GM23338 (cell line): ENCODE results near the gene CDC45. TPM values are rescaled to one million over a fixed set of nuclear protein-coding genes. Genes with fewer than 3 reads are reported as not detected.

Source experiments
- ATAC-seq: fragments of 200-7000 bp; cut with Tn5 transposase; 3 replicates; pipeline ENCODE4 v1.9.1; 2020
- DNase-seq: peaks from one replicate; pipeline ENCODE4 v3.0.0-alpha.2; 2015; ENCODE audit warnings: low spot score
- H2AFZ ChIP-seq: fragments of 200-600 bp; sonication (generic); 2 replicates; pipeline ENCODE4 v1.8.0; 2016; ENCODE audit warnings: antibody characterized with exemption, mild to moderate bottlenecking, moderate library complexity
- H3F3A ChIP-seq: fragments of 200-600 bp; sonication (generic); replicated peaks from 2 replicates; pipeline ENCODE4 v1.8.0; 2017; ENCODE audit warnings: antibody characterized with exemption, mixed run types, low read depth
- H3K27ac ChIP-seq: fragments of 200-600 bp; sonication (generic); 2 replicates; pipeline ENCODE4 v1.6.1; 2016; ENCODE audit warnings: low read depth
- H3K27me3 ChIP-seq: fragments of 200-600 bp; sonication (generic); 2 replicates; pipeline ENCODE4 v1.8.0; 2016; ENCODE audit warnings: mild to moderate bottlenecking, mixed run types, moderate library complexity; ENCODE audit not compliant: insufficient read depth
- H3K36me3 ChIP-seq: fragments of 200-600 bp; sonication (generic); 2 replicates; pipeline ENCODE4 v1.8.0; 2016; ENCODE audit warnings: mild to moderate bottlenecking; ENCODE audit not compliant: insufficient read depth
- H3K4me1 ChIP-seq: fragments of 200-600 bp; sonication (generic); 2 replicates; pipeline ENCODE4 v1.8.0; 2016; ENCODE audit warnings: mild to moderate bottlenecking, moderate library complexity; ENCODE audit not compliant: insufficient read depth
- H3K4me2 ChIP-seq: fragments of 200-600 bp; sonication (generic); 2 replicates; pipeline ENCODE4 v1.7.1; 2017; ENCODE audit warnings: mixed run types
- H3K4me3 ChIP-seq: fragments of 200-600 bp; sonication (generic); 2 replicates; pipeline ENCODE4 v1.6.1; 2016; ENCODE audit warnings: mixed run types
- H3K79me2 ChIP-seq: fragments of 200-600 bp; sonication (generic); replicated peaks from 2 replicates; pipeline ENCODE4 v1.8.0; 2017; ENCODE audit warnings: mild to moderate bottlenecking; ENCODE audit not compliant: insufficient read depth
- H3K9me2 ChIP-seq: fragments of 200-600 bp; sonication (generic); 2 replicates; pipeline ENCODE4 v1.8.0; 2017; ENCODE audit not compliant: insufficient read depth
- H4K20me1 ChIP-seq: fragments of 200-600 bp; sonication (generic); replicated peaks from 2 replicates; pipeline ENCODE4 v1.8.0; 2017; ENCODE audit warnings: mild to moderate bottlenecking; ENCODE audit not compliant: insufficient read depth
- H3K27ac Mint-ChIP-seq: 2 replicates; pipeline ENCODE4 v1.8.0; 2020; ENCODE audit warnings: inconsistent platforms, mild to moderate bottlenecking, moderate library complexity, mixed read lengths
- H3K27me3 Mint-ChIP-seq: 3 replicates; pipeline ENCODE4 v1.8.0; 2022; ENCODE audit warnings: low read depth, mild to moderate bottlenecking, moderate library complexity, mixed read lengths, inconsistent platforms; ENCODE audit not compliant: insufficient read depth, poor library complexity
- H3K36me3 Mint-ChIP-seq: 3 replicates; pipeline ENCODE4 v1.8.0; 2021; ENCODE audit warnings: low read depth, mild to moderate bottlenecking, inconsistent platforms, moderate library complexity, mixed read lengths
- H3K4me1 Mint-ChIP-seq: 3 replicates; pipeline ENCODE4 v1.8.0; 2020; ENCODE audit warnings: mild to moderate bottlenecking, inconsistent platforms, mixed read lengths
- H3K4me3 Mint-ChIP-seq: 3 replicates; pipeline ENCODE4 v1.8.0; 2021; ENCODE audit warnings: moderate library complexity, mild to moderate bottlenecking, inconsistent platforms, mixed read lengths
- H3K9me3 Mint-ChIP-seq: 3 replicates; pipeline ENCODE4 v1.8.0; 2020; ENCODE audit warnings: moderate library complexity, mild to moderate bottlenecking, inconsistent platforms, mixed read lengths
- CREB1 ChIP-seq: fragments of 250-450 bp; sonication (Bioruptor Pico); IDR thresholded peaks from 2 replicates; pipeline ENCODE4 v1.5.0; 2020; ENCODE audit warnings: low read depth, mild to moderate bottlenecking, moderate library complexity
- CTCF ChIP-seq, 2 experiments: fragments of 200-600 bp in 1 of 2; sonication (generic) in 1 of 2; conservative IDR thresholded peaks; 2 replicates each; pipeline versions ENCODE4 v1.5.1 to v1.6.1; 2016 to 2017; ENCODE audit warnings: antibody characterized with exemption in 2 of 2, low read depth in 2 of 2, mild to moderate bottlenecking in 2 of 2, moderate library complexity in 1 of 2
- ETS1 ChIP-seq: IDR thresholded peaks from 2 replicates; pipeline ENCODE4 v1.6.1; 2016; ENCODE audit warnings: antibody characterized with exemption
- JUNB ChIP-seq: IDR thresholded peaks from one replicate; pipeline ENCODE4 v1.6.1; 2016; ENCODE audit warnings: antibody characterized with exemption; ENCODE audit not compliant: unreplicated experiment
- NANOG ChIP-seq: IDR thresholded peaks from 2 replicates; pipeline ENCODE4 v1.6.1; 2016; ENCODE audit warnings: antibody characterized with exemption, borderline replicate concordance
- STAT1 ChIP-seq: IDR thresholded peaks from one replicate; pipeline ENCODE4 v1.6.1; 2016; ENCODE audit warnings: antibody characterized with exemption; ENCODE audit not compliant: unreplicated experiment
- ZNF114 ChIP-seq: fragments of 250-450 bp; sonication (Bioruptor Pico); IDR thresholded peaks from 2 replicates; pipeline ENCODE4 v1.5.0; 2020; ENCODE audit warnings: mild to moderate bottlenecking, moderate library complexity
- ZNF331 ChIP-seq: fragments of 250-450 bp; sonication (Bioruptor Pico); IDR thresholded peaks from 2 replicates; pipeline ENCODE4 v1.5.0; 2020; ENCODE audit warnings: low read depth, mild to moderate bottlenecking, moderate library complexity
- polyA plus RNA-seq: library from polyadenylated mRNA; unstranded; fragments of >200 nt; fragmentation: Nextera tagmentation; extraction: Ambion mirVana; gene quantifications from 2 replicates; pipeline ENCODE4 v1.2.1, GENCODE V29; 2016
- total RNA-seq: library from RNA; depleted of rRNA; stranded (reverse); fragments of >200 nt; shearing (Covaris generic); gene quantifications from 2 replicates; pipeline ENCODE4 v1.2.3, GENCODE V29; 2014

The CDC45 gene
- total and polyA plus RNA-seq, 2 experiments from 2014 or later = 29.0 to 30.3 TPM

GRCh38 chr22:19525666-19526065 lies 45.9 kb downstream of the CDC45 start (continued):
- TF ChIP-seq ZNF114 (CRISPR knock-in tag) (no peak), CTCF (conservative IDR thresholded peaks at IDR 0.05; ENCODE audit: low read depth in 2 of 2) (no peak), ETS1 (no peak), NANOG (no peak)

- Histone ChIP-seq H4K20me1 (no peaks in the 10 kb centered on the region), H3K4me2 (no peak overlapping the region), H3K4me1 (peaks cover 8% of the 10 kb centered on the region; the same call in 1 of the 2 replicates), H3K27me3 (peaks cover 42% of the 10 kb centered on the region), H3K36me3 (no peaks in the 10 kb centered on the region), H3K9me2 (no peaks in the 10 kb centered on the region), H2AFZ (no peak overlapping the region), H3F3A (peaks cover 11% of the 10 kb centered on the region; the same call in 1 of the 2 replicates), H3K79me2 (no peaks in the 10 kb centered on the region), H3K4me3 (no peak overlapping the region), H3K27ac (no peak overlapping the region)
- no peak for TF ChIP-seq JUNB
- no peak for TF ChIP-seq CREB1 (CRISPR knock-in tag)
- no peak for TF ChIP-seq CTCF (conservative IDR thresholded peaks at IDR 0.05; ENCODE audit: low read depth in 2 of 2)
- no peak for TF ChIP-seq STAT1
- TF ChIP-seq ZNF331 (CRISPR knock-in tag) = no peak
- TF ChIP-seq NANOG = no peak
- 0 out of 3 replicates have a peak, but pooled peaks cover under 1% of the 10 kb centered on the region for H3K36me3 Mint-ChIP-seq
- H3K4me3 Mint-ChIP-seq = peak overlapping the region; percentile 1; the same call in 1 of the 3 replicates
- DNase-seq (no peak), ATAC-seq (no peak)
- no peak overlapping the region for H3K27ac Mint-ChIP-seq
- H3K4me1 Mint-ChIP-seq = peaks cover 9% of the 10 kb centered on the region
- H3K27me3 Mint-ChIP-seq = peaks cover 33% of the 10 kb centered on the region
- no peaks in the 10 kb centered on the region for H3K9me3 Mint-ChIP-seq
These were observed 46.5 kb downstream of the CDC45 start for GRCh38 chr22:19526076-19526701.
